Posterior vena cava (tissue), 2 donors: ENCODE measurements around the gene LUC7L. TPM values are rescaled to one million over a fixed set of nuclear protein-coding genes. Genes with fewer than 3 reads are reported as not detected.
A peak's percentile ranks its signal among the peaks of the same experiment; 100 is the strongest.
"Not testable (repeated sequence)": the region's sequence is repeated elsewhere in the genome, so short reads cannot be mapped to it uniquely, and the experiment has no call there.

Experiments
- DNase-seq: peaks from one replicate; pipeline ENCODE4 v3.0.0-alpha.2; 2020; ENCODE audit warnings: low spot score
- intact Hi-C, 2 donors: fragments of 100-400 bp; cut with DNase I; formaldehyde crosslinking; loops; one replicate each; pipeline versions ENCODE4 v1.14.1 to v1.14.2; 2022 to 2023
- total RNA-seq, 2 donors: library from RNA; stranded (reverse); fragmentation: NEBNext Ultra II Directional; extraction: Animal tissue kit (Norgen Biotek cat#: 25700); gene quantifications; one replicate each; pipeline ENCODE4 v1.2.1, GENCODE V29; 2021
- donor health status: DM: yes; HTN: yes; CAD: no.
- donor health status: DM: yes; HTN: yes; CAD: no.

The LUC7L gene
- total RNA-seq, 2 donors from 2014 or later, result 42.7 to 43.0 TPM

DNA sequence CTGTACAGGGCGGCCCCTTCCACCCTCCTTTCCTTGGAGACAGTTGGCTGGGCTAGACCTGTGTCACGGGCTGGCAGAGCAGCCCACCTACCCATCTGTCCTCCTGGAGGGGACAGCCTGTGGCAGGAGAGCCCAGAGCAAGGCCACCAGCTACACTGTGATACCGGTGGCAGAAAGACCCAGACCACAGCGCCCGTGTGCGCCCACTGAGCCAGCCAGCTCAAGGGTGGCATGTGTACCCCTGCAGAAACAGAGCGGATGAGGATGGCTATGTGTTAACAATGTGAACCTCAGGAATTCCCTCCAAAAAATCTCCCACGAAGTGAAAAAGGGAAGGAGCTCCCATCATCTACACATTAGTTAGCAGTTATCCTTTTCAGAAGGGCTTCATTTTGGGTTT is 41.9 kb downstream of the LUC7L start:
- DNase-seq, result no peak

DNA sequence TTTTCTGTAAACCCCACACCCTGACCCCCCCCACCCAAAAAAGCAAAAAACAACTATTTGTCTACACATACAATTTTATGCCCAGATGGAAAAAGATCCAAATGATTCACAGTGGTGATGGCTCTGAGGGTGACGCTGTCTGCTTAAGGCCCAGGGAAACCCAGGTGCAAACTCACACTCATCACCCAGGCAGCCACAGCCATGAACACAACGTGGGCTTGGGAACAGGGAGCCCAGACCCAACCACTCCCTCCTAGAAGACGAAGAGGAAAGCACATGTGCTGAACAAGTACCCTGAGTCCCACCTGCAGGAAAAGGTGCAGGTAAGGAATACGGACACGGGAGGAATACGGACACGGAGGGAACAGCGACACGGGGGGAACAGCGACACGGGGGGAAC is 43.6 kb downstream of the LUC7L start:
- DNase-seq, result no peak
- intact Hi-C loops, result no loop called here

More for the DNA sequence above, 41.9 kb downstream of the LUC7L start:
- intact Hi-C loops, result no loop called here

GRCh38 chr16:185213-185612 is 44.0 kb downstream of the LUC7L start:
- intact Hi-C loops, result no loop called here
- DNase-seq, result no peak

GRCh38 chr16:183005-183404 is 46.2 kb downstream of the LUC7L start:
- intact Hi-C loops, result loop anchor here in 1 of 2 donors (5.0 kb wide), 1 partner anchor 76 kb away; no protein-coding TSS in a partner anchor

DNA sequence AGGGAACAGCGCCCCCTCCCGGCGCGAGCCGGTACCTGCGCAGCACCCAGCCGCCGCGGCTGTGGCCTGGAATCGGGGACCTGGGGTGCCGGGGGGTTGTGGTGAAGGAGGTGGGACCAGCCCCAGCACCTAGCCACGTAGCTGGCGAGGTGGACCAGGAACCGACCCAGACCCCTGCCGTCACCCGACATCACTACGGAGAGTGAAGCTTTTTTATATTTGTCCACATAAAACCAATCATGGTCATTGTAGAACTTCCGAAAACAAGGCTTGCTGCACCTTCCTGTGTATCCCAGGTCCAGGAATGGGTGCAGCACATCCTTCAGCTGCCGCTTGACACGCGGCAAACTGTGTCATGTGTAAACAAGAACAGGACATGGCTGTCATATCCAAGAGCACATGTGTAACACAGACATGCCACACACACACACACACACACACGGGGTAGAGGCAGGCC is 47.7 kb downstream of the LUC7L start:
- DNase-seq, result peak; percentile 94
- intact Hi-C loops, result loop anchor here in 1 of 2 donors (5.0 kb wide), 1 partner anchor 74 kb away; no protein-coding TSS in a partner anchor

More at GRCh38 chr16:183005-183404, 46.2 kb downstream of the LUC7L start:
- no peak for DNase-seq

GRCh38 chr16:180681-181564 is 48.3 kb downstream of the LUC7L start:
- intact Hi-C loops, result loop anchor here in 1 of 2 donors (5.0 kb wide), 1 partner anchor 74 kb away; no protein-coding TSS in a partner anchor
- DNase-seq, result no peak

GRCh38 chr16:180101-180675 is 49.1 kb downstream of the LUC7L start, which contains the start of gene HBQ1:
Gene HBQ1 (plus strand): TSS chr16:180459. CDS start chr16:180487, 28 bp downstream.
- intact Hi-C loops, result loop anchor here in 1 of 2 donors (5.0 kb wide), 1 partner anchor 73 kb away; no protein-coding TSS in a partner anchor
- no peak for DNase-seq

- no peak for DNase-seq
- intact Hi-C loops, result loop anchor here in 1 of 2 donors (5.0 kb wide), 1 partner anchor 72 kb away; no protein-coding TSS in a partner anchor
These were observed 49.8 kb downstream of the LUC7L start for GRCh38 chr16:179211-180092.

GRCh38 chr16:178668-179015 is 50.6 kb downstream of the LUC7L start:
- no peak for DNase-seq
- intact Hi-C loops, result no loop called here

DNA sequence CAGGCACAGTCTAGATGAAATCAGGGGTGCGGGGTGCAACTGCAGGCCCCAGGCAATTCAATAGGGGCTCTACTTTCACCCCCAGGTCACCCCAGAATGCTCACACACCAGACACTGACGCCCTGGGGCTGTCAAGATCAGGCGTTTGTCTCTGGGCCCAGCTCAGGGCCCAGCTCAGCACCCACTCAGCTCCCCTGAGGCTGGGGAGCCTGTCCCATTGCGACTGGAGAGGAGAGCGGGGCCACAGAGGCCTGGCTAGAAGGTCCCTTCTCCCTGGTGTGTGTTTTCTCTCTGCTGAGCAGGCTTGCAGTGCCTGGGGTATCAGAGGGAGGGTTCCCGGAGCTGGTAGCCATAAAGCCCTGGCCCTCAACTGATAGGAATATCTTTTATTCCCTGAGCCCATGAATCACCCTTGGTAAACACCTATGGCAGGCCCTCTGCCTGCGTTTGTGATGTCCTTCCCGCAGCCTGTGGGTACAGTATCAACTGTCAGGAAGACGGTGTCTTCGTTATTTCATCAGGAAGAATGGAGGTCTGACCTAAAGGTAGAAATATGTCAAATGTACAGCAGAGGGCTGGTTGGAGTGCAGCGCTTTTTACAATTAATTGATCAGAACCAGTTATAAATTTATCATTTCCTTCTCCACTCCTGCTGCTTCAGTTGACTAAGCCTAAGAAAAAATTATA is 51.1 kb downstream of the LUC7L start:
- no peak for DNase-seq
- intact Hi-C loops, result no loop called here

- no peak for DNase-seq
- intact Hi-C loops, result no loop called here
These were observed 51.8 kb downstream of the LUC7L start for GRCh38 chr16:177394-177822.

- intact Hi-C loops, DNase-seq: not testable (repeated sequence)
These were observed 52.5 kb downstream of the LUC7L start, which contains the start of gene HBA1 for GRCh38 chr16:176477-177382. Gene HBA1 (plus strand): TSS chr16:176680. CDS start chr16:176717, 37 bp downstream.

- DNase-seq, intact Hi-C loops: not testable (repeated sequence)
These were observed 53.2 kb downstream of the LUC7L start for GRCh38 chr16:176006-176405.

GRCh38 chr16:175011-175949 is 54.0 kb downstream of the LUC7L start:
- DNase-seq, result no peak
- intact Hi-C loops, result no loop called here

DNA sequence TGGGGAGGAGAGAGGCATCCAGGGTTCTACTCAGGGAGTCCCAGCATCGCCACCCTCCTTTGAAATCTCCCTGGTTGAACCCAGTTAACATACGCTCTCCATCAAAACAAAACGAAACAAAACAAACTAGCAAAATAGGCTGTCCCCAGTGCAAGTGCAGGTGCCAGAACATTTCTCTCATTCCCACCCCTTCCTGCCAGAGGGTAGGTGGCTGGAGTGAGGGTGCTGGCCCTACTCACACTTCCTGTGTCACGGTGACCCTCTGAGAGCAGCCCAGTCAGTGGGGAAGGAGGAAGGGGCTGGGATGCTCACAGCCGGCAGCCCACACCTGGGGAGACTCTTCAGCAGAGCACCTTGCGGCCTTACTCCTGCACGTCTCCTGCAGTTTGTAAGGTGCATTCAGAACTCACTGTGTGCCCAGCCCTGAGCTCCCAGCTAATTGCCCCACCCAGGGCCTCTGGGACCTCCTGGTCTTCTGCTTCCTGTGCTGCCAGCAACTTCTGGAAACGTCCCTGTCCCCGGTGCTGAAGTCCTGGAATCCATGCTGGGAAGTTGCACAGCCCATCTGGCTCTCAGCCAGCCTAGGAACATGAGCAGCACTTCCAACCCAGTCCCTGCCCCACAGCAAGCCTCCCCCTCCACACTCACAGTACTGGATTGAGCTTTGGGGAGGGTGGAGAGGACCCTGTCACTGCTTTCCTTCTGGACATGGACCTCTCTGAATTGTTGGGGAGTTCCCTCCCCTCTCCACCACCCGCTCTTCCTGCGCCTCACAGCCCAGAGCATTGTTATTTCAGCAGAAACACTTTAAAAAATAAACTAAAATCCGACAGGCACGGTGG is 55.1 kb downstream of the LUC7L start:
- intact Hi-C loops, DNase-seq: not testable (repeated sequence)
